Ovary (tissue), 1 donor: Measurements from ENCODE around the gene COX4I2.

Experiments
- EP300 ChIP-seq: sonication (generic); formaldehyde crosslinking; IDR thresholded peaks from one replicate; pipeline ENCODE4 v1.6.1; 2017; ENCODE audit warnings: antibody characterized with exemption
- POLR2A ChIP-seq: fragments of 450-650 bp; IDR thresholded peaks from one replicate; pipeline ENCODE4 v1.6.1; 2017; ENCODE audit warnings: antibody characterized with exemption, mild to moderate bottlenecking, moderate library complexity

DNA sequence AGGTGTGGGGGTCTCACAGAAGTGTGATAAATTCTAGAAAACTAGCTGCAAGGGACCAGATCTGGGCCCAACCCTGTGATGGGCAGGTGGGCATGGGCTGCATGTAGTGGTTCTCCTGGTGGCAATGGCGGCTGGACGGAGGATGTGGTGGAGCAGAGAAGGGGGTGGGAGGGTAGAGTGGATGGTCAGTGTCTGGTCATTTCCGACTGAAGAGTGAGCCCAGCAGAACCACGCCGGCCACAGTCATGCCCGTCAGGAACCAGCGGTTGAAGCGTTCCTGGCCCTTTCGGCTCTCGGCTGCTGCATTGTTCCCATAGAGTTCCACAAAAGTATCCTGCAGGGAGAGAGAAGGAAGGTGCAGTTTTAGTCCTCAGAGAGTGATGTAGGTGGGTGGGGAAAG, 28.0 kb downstream of the COX4I2 start:
- TF ChIP-seq POLR2A = no peak
- no peak for TF ChIP-seq EP300
